Measurements from ENCODE around the gene ILF3. TPM values are rescaled to one million over a fixed set of nuclear protein-coding genes. Genes with fewer than 3 reads are reported as not detected.

Gene ILF3
- total and polyA plus RNA-seq, 12 donors = 75.0 to 254 (median 184) TPM

DNA sequence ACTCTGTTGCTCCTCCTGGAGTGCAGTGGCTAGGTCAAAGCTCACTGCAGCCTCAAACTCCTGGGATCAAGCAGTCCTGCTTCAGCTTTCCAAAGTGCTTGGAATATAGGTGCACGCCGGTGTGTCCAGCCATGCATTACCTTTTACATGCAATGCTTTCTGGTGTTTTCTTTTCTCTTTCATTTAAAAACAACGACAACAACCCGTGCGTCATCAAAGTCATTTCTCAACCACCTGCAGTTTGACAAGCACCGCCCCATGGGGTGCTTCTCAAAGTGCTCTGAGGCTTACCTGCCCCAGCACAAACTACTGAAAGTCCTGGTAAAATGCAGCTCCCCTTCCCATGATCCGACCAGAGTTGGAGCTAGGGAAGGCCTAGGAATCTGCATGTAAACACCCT lies 54.1 kb downstream of the ILF3 start:
- H3K9me3 ChIP-seq (replicated peaks in 1 of 3) = no peaks in the 10 kb centered on the region
- no peak overlapping the region for H3K4me3 ChIP-seq
- WGBS, 4 donors = 92 to 99% (median 95%) methylated on average over 7 of the region's 7 CpGs
- intact Hi-C loops (cut with DNase I) = loop anchor here in 1 of 2 donors (10.0 kb wide), 1 partner anchor 123 kb away; the partner anchor contains the start of gene AP1M2
- DNase-seq = no peak
- H3K4me1 ChIP-seq (replicated peaks in 1 of 2) = no peaks in the 10 kb centered on the region
- H3K36me3 ChIP-seq (replicated peaks in 1 of 2) = peaks cover 0 to 12% of the 10 kb centered on the region in 2 donors
- TF ChIP-seq, protein P1, sequence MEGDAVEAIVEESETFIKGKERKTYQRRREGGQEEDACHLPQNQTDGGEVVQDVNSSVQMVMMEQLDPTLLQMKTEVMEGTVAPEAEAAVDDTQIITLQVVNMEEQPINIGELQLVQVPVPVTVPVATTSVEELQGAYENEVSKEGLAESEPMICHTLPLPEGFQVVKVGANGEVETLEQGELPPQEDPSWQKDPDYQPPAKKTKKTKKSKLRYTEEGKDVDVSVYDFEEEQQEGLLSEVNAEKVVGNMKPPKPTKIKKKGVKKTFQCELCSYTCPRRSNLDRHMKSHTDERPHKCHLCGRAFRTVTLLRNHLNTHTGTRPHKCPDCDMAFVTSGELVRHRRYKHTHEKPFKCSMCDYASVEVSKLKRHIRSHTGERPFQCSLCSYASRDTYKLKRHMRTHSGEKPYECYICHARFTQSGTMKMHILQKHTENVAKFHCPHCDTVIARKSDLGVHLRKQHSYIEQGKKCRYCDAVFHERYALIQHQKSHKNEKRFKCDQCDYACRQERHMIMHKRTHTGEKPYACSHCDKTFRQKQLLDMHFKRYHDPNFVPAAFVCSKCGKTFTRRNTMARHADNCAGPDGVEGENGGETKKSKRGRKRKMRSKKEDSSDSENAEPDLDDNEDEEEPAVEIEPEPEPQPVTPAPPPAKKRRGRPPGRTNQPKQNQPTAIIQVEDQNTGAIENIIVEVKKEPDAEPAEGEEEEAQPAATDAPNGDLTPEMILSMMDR (IDR thresholded peaks at IDR 0.05) = no peak
- no peak for TF ChIP-seq POLR2A (IDR thresholded peaks at IDR 0.05)
- no peak overlapping the region for H3K27ac ChIP-seq
- H3K27me3 ChIP-seq = no peaks in the 10 kb centered on the region

DNA sequence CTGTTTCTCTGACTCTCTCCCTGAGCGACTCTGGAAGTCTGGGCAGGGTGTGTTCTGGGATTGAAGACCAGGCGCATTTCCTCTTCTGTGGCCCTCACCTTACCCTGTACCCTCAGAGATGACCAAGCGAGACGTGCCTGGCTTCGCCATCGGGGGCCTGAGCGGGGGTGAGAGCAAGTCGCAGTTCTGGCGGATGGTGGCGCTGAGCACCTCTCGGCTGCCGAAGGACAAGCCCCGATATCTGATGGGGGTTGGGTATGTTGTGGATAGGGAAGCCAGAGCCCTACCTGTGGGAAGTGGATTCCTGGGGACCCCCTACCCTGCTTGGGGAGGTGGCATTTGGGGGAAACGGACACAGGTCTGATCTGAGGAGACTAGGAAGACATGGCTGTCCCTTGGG lies 57.9 kb downstream of the ILF3 start:
- Histone ChIP-seq H3K4me3 (no peak overlapping the region), H3K36me3 (replicated peaks in 1 of 2) (peaks cover 0 to 9% of the 10 kb centered on the region in 2 donors), H3K4me1 (replicated peaks in 1 of 2) (peaks cover 0 to 1% of the 10 kb centered on the region in 2 donors), H3K9me3 (replicated peaks in 1 of 3) (no peaks in the 10 kb centered on the region), H3K27ac (no peak overlapping the region), H3K27me3 (no peaks in the 10 kb centered on the region)
- DNase-seq = peak in 1 of 7 donors; percentile 35
- TF ChIP-seq, protein P1 (IDR thresholded peaks at IDR 0.05) = peak in 1 of 6 experiments; percentile 19
- no peak for TF ChIP-seq POLR2A (IDR thresholded peaks at IDR 0.05)
- intact Hi-C loops (cut with DNase I) = loop anchor here in 1 of 2 donors (10.0 kb wide), 2 partner anchors 63 to 153 kb away; no protein-coding TSS in a partner anchor
- 62 to 77% (median 65%) methylated on average over 12 to 14 of the region's 14 CpGs for WGBS, 4 donors

DNA sequence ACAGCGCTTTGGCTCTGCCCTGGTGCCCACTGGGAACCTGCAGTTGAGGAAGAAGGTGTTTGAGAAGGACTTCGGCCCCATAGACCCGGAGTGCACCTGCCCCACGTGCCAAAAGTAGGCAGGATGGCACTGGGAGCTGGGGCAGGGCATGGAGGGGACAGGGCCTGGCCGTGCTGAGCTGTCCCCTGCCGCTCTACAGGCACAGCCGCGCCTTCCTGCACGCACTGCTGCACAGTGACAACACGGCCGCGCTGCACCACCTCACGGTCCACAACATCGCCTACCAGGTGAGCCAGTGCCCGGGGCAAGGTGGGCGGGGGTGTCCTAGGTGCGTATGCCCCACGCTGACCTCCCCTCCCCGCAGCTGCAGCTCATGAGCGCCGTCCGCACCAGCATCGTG lies 58.6 kb downstream of the ILF3 start:
- no peak overlapping the region for H3K27ac ChIP-seq
- intact Hi-C loops (cut with DNase I) = loop anchor here in 1 of 2 donors (10.0 kb wide), 2 partner anchors 62 to 152 kb away; no protein-coding TSS in a partner anchor
- 85 to 91% (median 90%) methylated on average over 20 to 23 of the region's 23 CpGs; no CpG with 5 or more reads in 1 of the 4 donors for WGBS, 4 donors

DNA sequence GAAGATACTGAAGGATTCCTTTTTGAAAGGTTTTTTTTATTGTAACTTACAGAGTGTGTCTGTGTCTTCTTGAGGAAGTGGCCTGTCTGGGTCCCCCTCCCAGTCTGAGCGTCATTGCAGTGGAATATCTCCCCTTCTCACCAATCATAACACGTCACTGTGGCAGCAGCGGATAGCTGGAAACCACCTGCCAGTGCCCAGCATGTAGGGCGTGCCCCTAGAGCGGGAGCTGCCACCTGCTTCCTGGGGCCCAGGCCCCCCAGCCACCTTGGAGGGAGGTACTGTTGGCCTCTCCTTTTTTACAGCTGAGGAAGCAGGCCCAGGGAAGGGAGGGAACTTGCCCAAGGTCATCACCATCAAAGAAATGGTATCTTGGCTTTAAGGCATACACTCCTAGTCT lies 59.2 kb downstream of the ILF3 start:
- WGBS, 4 donors = 47 to 87% (median 56%) methylated on average over 4 to 5 of the region's 5 CpGs; no CpG with 5 or more reads in 1 of the 4 donors
- Histone ChIP-seq H3K9me3 (replicated peaks in 1 of 3) (no peaks in the 10 kb centered on the region), H3K36me3 (replicated peaks in 1 of 2) (peaks cover 0 to 4% of the 10 kb centered on the region in 2 donors), H3K4me1 (replicated peaks in 1 of 2) (peaks cover 0 to 3% of the 10 kb centered on the region in 2 donors), H3K27me3 (no peaks in the 10 kb centered on the region), H3K27ac (peak overlapping the region in 1 of 5 donors; percentile 41), H3K4me3 (no peak overlapping the region)
- TF ChIP-seq POLR2A (IDR thresholded peaks at IDR 0.05) = no peak
- TF ChIP-seq, protein P1 (IDR thresholded peaks at IDR 0.05) = no peak
- peak in 1 of 7 donors; percentile 23 for DNase-seq
- intact Hi-C loops (cut with DNase I) = loop anchor here in 1 of 2 donors (10.0 kb wide), 2 partner anchors 61 to 151 kb away; no protein-coding TSS in a partner anchor

More for the DNA sequence above, 58.6 kb downstream of the ILF3 start:
- TF ChIP-seq POLR2A (IDR thresholded peaks at IDR 0.05) = no peak
- TF ChIP-seq, protein P1 (IDR thresholded peaks at IDR 0.05) = no peak
- H3K36me3 ChIP-seq (replicated peaks in 1 of 2) = peaks cover 0 to 4% of the 10 kb centered on the region in 2 donors
- no peaks in the 10 kb centered on the region for H3K9me3 ChIP-seq (replicated peaks in 1 of 3)
- no peaks in the 10 kb centered on the region for H3K27me3 ChIP-seq
- H3K4me1 ChIP-seq (replicated peaks in 1 of 2) = peaks cover 0 to 3% of the 10 kb centered on the region in 2 donors
- H3K4me3 ChIP-seq = no peak overlapping the region
- DNase-seq = no peak

All from adrenal gland (tissue), 12 donors.